Endothelial cell of umbilical vein (primary cell): ENCODE measurements around the gene ZNF195. TPM values are rescaled to one million over a fixed set of nuclear protein-coding genes. Genes with fewer than 3 reads are reported as not detected.
"Not testable (repeated sequence)": the region's sequence is repeated elsewhere in the genome, so short reads cannot be mapped to it uniquely, and the experiment has no call there.

ENCODE experiments used
- BruUV-seq: library from RNA; stranded (reverse); fragments of 400-500 nt; replicated peaks from 2 replicates; lab custom pipeline; 2021; lab: Mats Ljungman, UMichigan
- CTCF ChIA-PET: fragments of 300-600, 350-600 bp; sonication (Branson Sonifier 250); formaldehyde crosslinking; loops from one replicate; lab custom pipeline; 2021; ENCODE audit warnings: antibody characterized with exemption, inconsistent platforms; lab: Charles Lee
- POLR2A ChIA-PET: fragments of 300-600, 350-600 bp; sonication (Branson Sonifier 250); formaldehyde crosslinking; loops from one replicate; lab custom pipeline; 2021; ENCODE audit warnings: antibody characterized with exemption, inconsistent platforms; lab: Charles Lee
- DNase-seq: peaks from one replicate; pipeline ENCODE4 v3.0.0-alpha.2; 2011; ENCODE audit warnings: low read depth, low spot score
- FAIRE-seq: peaks from 2 replicates; lab custom pipeline; 2011; peaks lifted over from hg19 to GRCh38; lab: Jason Lieb, UNC
- H2AFZ ChIP-seq: 2 replicates; pipeline ENCODE4 v1.6.0; 2012; ENCODE audit warnings: low read depth, low read length, control low read depth, inconsistent platforms
- H3K27ac ChIP-seq: 2 replicates; pipeline ENCODE4 v1.5.1; 2011; ENCODE audit warnings: low read depth, mild to moderate bottlenecking, control low read depth, low read length, moderate library complexity; ENCODE audit not compliant: insufficient read depth
- H3K27me3 ChIP-seq, 2 experiments: 2 replicates each; pipeline versions ENCODE4 v1.6.0 to v1.6.1; 2011; ENCODE audit warnings: low read length in 2 of 2, mixed read lengths in 1 of 2; ENCODE audit not compliant: control insufficient read depth in 2 of 2, insufficient read depth in 2 of 2
- H3K36me3 ChIP-seq, 2 experiments: 2 replicates in 1 of 2; 3 replicates in 1 of 2; pipeline ENCODE4 v1.5.1; 2011; ENCODE audit warnings: low read length in 2 of 2, mild to moderate bottlenecking in 1 of 2, moderate library complexity in 1 of 2; ENCODE audit not compliant: control insufficient read depth in 2 of 2, insufficient read depth in 2 of 2; ENCODE audit errors: extremely low read depth in 1 of 2
- H3K4me1 ChIP-seq: 3 replicates; pipeline ENCODE4 v1.5.1; 2011; ENCODE audit warnings: mild to moderate bottlenecking, low read length; ENCODE audit not compliant: control insufficient read depth, insufficient read depth; ENCODE audit errors: extremely low read depth
- H3K4me2 ChIP-seq: 2 replicates; pipeline ENCODE4 v1.6.1; 2011; ENCODE audit warnings: low read length, control low read depth, mixed read lengths; ENCODE audit not compliant: insufficient read depth
- H3K4me3 ChIP-seq, 3 experiments: fragments of 200-600 bp in 1 of 3; sonication (generic), shearing (Covaris generic) in 1 of 3; replicated peaks in 1 of 3; 2 replicates each; pipeline ENCODE4 v1.5.1; 2011 to 2016; ENCODE audit warnings: control low read depth in 3 of 3, low read length in 3 of 3, mild to moderate bottlenecking in 2 of 3, inconsistent platforms in 1 of 3, low read depth in 1 of 3, moderate library complexity in 1 of 3; ENCODE audit not compliant: insufficient read depth in 1 of 3
- H3K79me2 ChIP-seq: 2 replicates; pipeline ENCODE4 v1.6.0; 2012; ENCODE audit warnings: low read length, inconsistent platforms; ENCODE audit not compliant: control insufficient read depth, insufficient read depth
- H3K9ac ChIP-seq: replicated peaks from 2 replicates; pipeline ENCODE3; 2011; ENCODE audit warnings: low read length, control low read depth; ENCODE audit not compliant: insufficient read depth; ENCODE audit errors: extremely low read depth
- H3K9me1 ChIP-seq: replicated peaks from 3 replicates; pipeline ENCODE4 v1.6.0; 2011; ENCODE audit warnings: mild to moderate bottlenecking, low read length; ENCODE audit not compliant: control insufficient read depth, insufficient read depth; ENCODE audit errors: extremely low read depth
- H3K9me3 ChIP-seq: replicated peaks from 2 replicates; pipeline ENCODE4 v1.5.1; 2012; ENCODE audit warnings: low read length, inconsistent platforms; ENCODE audit not compliant: control insufficient read depth, insufficient read depth
- H4K20me1 ChIP-seq: replicated peaks from 2 replicates; pipeline ENCODE3; 2011; ENCODE audit warnings: mild to moderate bottlenecking, low read length; ENCODE audit not compliant: control insufficient read depth, insufficient read depth; ENCODE audit errors: extremely low read depth
- EZH2 ChIP-seq: IDR thresholded peaks from 2 replicates; pipeline ENCODE4 v1.6.1; 2012; ENCODE audit warnings: borderline replicate concordance, low read depth, mild to moderate bottlenecking, moderate library complexity, low read length, inconsistent platforms; ENCODE audit not compliant: severe bottlenecking
- FOS ChIP-seq: IDR thresholded peaks from 2 replicates; pipeline ENCODE4 v1.6.1; 2011; ENCODE audit warnings: mild to moderate bottlenecking, low read length, moderate library complexity, borderline replicate concordance; ENCODE audit not compliant: insufficient read depth
- GATA2 ChIP-seq: IDR thresholded peaks from 2 replicates; pipeline ENCODE4 v1.7.0; 2011; ENCODE audit warnings: low read depth, mild to moderate bottlenecking, moderate library complexity, mixed read lengths, low read length; ENCODE audit not compliant: insufficient read length, insufficient read depth
- JUN ChIP-seq: IDR thresholded peaks from 2 replicates; pipeline ENCODE4 v1.6.1; 2011; ENCODE audit warnings: borderline replicate concordance, low read depth; ENCODE audit not compliant: insufficient read length, insufficient read depth
- MYC ChIP-seq: IDR thresholded peaks from one replicate; pipeline ENCODE4 v1.6.1; 2011; ENCODE audit warnings: mild to moderate bottlenecking, low read depth, low read length
- POLR2A ChIP-seq: IDR thresholded peaks from 2 replicates; pipeline ENCODE4 v1.6.1; 2012; ENCODE audit warnings: low read depth, mild to moderate bottlenecking, control low read depth, low read length
- POLR2AphosphoS5 ChIP-seq: IDR thresholded peaks from 2 replicates; pipeline ENCODE4 v1.6.1; 2012; ENCODE audit warnings: low read depth, mild to moderate bottlenecking, control low read depth, low read length, moderate library complexity; ENCODE audit not compliant: insufficient read depth
- dilution Hi-C: fragments of 300-500 bp; cut with MboI; formaldehyde crosslinking; loops from one replicate; pipeline ENCODE4 v1.15.0; 2019; ENCODE audit warnings: low sequenced_read_pairs; ENCODE audit not compliant: extremely low pct_ligation_motif_present
- intact Hi-C: fragments of 100-400 bp; cut with micrococcal nuclease; formaldehyde crosslinking; loops from one replicate; pipeline ENCODE4 v1.10.0; 2022
- polyA plus RNA-seq, 4 experiments: library from polyadenylated mRNA; depleted of rRNA in 3 of 4; stranded (reverse) in 3 of 4; unstranded in 1 of 4; fragments of >200 nt; gene quantifications; 2 replicates each; pipeline versions ENCODE4 v1.2.1 to v1.2.3, GENCODE V29; 2011 to 2012; ENCODE audit warnings: missing spikeins in 1 of 4
- total RNA-seq: library from RNA; stranded (reverse); gene quantifications from 2 replicates; pipeline ENCODE4 v1.2.3, GENCODE V29; 2021
- TF ChIP-seq, protein P1 (sequence below): IDR thresholded peaks from 2 replicates; pipeline ENCODE4 v1.6.1; 2011; ENCODE audit not compliant: insufficient read depth, insufficient read length
- TF ChIP-seq, protein P2 (sequence below), 2 donors: IDR thresholded peaks; 1 replicate in 1 of 2; 2 replicates in 1 of 2; pipeline ENCODE4 v1.5.1; 2011; ENCODE audit warnings: low read length in 2 of 2, mild to moderate bottlenecking in 2 of 2, moderate library complexity in 2 of 2, control low read depth in 1 of 2, inconsistent platforms in 1 of 2, low read depth in 1 of 2; ENCODE audit not compliant: insufficient read depth in 1 of 2; ENCODE audit errors: extremely low read depth in 1 of 2

ZNF195 gene
- total and polyA plus RNA-seq, 2 donors (not counting 3 experiments of a cell fraction or from before 2014, with no cell fraction given), result 12.8 to 32.5 TPM

DNA sequence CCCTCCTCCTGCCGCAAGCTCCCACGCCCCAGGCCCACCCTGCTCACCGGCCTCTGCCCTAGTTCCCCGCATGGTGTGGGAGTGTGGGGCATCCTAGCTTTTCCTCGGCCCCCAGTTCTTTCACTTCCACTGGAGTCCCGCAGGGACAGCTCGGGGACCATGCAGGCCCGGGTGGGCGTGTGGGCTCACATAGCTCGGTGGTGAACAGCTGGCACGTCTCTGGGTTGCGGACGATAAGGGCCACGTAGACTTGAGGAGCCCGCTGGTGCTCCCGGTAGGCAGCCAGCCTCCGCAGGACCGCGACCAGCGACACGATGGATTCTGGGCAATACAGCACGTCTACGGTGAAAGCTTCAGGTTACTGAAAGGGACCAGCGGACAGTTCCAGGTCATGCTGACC is 34.7 kb upstream of the ZNF195 start:
- H3K27ac ChIP-seq, FAIRE-seq, H4K20me1 ChIP-seq, H3K9me1 ChIP-seq, dilution Hi-C loops, H3K36me3 ChIP-seq, H3K4me2 ChIP-seq, H3K9me3 ChIP-seq, H3K27me3 ChIP-seq, DNase-seq, intact Hi-C loops, BruUV-seq, H3K4me1 ChIP-seq, POLR2A ChIA-PET, CTCF ChIA-PET, H3K79me2 ChIP-seq, H3K4me3 ChIP-seq, H3K9ac ChIP-seq, H2AFZ ChIP-seq: not testable (repeated sequence)

DNA sequence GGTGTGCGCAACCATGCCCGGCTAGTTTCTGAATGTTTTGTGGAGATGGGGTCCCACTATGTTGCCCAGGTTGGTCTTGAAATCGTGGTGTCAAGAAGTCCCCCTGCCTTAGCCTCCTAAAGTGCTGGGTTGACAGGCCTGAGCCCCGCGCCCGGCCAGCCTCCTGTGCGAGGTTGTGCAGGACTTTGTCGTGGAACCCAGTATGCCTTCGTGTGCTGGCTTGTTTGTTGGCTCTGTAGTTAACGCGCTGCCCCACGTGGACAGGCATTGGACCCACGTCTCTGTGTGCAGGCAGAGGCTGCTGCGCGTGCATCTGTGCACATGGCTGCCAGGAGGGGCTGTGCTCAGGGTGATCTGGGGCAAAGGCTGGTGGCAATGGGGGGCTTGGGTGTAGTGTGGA is 33.9 kb upstream of the ZNF195 start:
- no peak overlapping the region for H3K4me3 ChIP-seq
- no peak overlapping the region for H3K4me2 ChIP-seq
- H3K27ac ChIP-seq, result no peak overlapping the region
- TF ChIP-seq FOS (no peak), JUN (no peak), POLR2AphosphoS5 (no peak), MYC (no peak), GATA2 (no peak), POLR2A (no peak), EZH2 (no peak)
- TF ChIP-seq, protein P1, sequence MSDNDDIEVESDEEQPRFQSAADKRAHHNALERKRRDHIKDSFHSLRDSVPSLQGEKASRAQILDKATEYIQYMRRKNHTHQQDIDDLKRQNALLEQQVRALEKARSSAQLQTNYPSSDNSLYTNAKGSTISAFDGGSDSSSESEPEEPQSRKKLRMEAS, result no peak
- TF ChIP-seq, protein P2, sequence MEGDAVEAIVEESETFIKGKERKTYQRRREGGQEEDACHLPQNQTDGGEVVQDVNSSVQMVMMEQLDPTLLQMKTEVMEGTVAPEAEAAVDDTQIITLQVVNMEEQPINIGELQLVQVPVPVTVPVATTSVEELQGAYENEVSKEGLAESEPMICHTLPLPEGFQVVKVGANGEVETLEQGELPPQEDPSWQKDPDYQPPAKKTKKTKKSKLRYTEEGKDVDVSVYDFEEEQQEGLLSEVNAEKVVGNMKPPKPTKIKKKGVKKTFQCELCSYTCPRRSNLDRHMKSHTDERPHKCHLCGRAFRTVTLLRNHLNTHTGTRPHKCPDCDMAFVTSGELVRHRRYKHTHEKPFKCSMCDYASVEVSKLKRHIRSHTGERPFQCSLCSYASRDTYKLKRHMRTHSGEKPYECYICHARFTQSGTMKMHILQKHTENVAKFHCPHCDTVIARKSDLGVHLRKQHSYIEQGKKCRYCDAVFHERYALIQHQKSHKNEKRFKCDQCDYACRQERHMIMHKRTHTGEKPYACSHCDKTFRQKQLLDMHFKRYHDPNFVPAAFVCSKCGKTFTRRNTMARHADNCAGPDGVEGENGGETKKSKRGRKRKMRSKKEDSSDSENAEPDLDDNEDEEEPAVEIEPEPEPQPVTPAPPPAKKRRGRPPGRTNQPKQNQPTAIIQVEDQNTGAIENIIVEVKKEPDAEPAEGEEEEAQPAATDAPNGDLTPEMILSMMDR (IDR thresholded peaks at IDR 0.05; ENCODE audit: extremely low read depth in 1 of 2, insufficient read depth in 1 of 2, low read depth in 1 of 2, low read length in 2 of 2), result no peak
- no peaks in the 10 kb centered on the region for H3K36me3 ChIP-seq
- intact Hi-C loops, result no loop called here
- no peaks in the 10 kb centered on the region for H3K9me1 ChIP-seq
- no peaks in the 10 kb centered on the region for H3K9me3 ChIP-seq
- no peak overlapping the region for H2AFZ ChIP-seq
- BruUV-seq, result no TSS peak
- POLR2A ChIA-PET, result no interaction called here
- CTCF ChIA-PET, result no interaction called here
- no peak for FAIRE-seq
- H3K79me2 ChIP-seq, result no peaks in the 10 kb centered on the region
- no peak for DNase-seq
- no peak overlapping the region for H3K9ac ChIP-seq
- H3K27me3 ChIP-seq, result no peaks in the 10 kb centered on the region
- H4K20me1 ChIP-seq, result no peaks in the 10 kb centered on the region
- dilution Hi-C loops, result no loop called here
- H3K4me1 ChIP-seq, result no peaks in the 10 kb centered on the region
